ENCODE data around the gene TSPAN4. TPM values are rescaled to one million over a fixed set of nuclear protein-coding genes. Genes with fewer than 3 reads are reported as not detected.

The TSPAN4 gene
- total RNA-seq, 6 donors from 2014 or later, result 91.3 to 181 (median 169) TPM

DNA sequence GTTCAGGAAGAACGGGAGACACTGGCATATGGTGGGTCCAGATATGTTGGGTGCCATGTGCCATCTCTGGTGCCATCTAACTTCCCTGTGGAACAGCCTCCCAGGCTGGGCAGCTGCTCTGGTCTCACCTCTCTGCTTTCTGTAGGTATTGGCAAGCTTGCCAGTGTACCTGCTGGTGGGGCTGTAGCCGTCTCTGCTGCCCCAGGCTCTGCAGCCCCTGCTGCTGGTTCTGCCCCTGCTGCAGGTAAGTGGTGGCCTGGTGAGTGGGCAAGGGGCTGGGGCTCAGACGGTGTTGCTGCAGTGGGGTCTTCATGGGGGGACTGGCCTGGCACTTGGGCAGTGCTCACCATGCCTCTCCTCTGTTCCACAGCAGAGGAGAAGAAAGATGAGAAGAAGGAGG is 30.3 kb upstream of the TSPAN4 start:
- Histone ChIP-seq H3K27me3 (no peaks in the 10 kb centered on the region), H3K4me1 (peaks cover 18 to 33% (median 26%) of the 10 kb centered on the region in 4 donors), H3K36me3 (peaks cover 0 to 44% (median 23%) of the 10 kb centered on the region in 4 donors), H3K9me3 (no peaks in the 10 kb centered on the region), H3K27ac (no peak overlapping the region), H3K4me3 (no peak overlapping the region)
- WGBS, 2 donors, result 82 to 86% methylated on average over 1 to 3 of the region's 3 CpGs
- DNase-seq (peak in 1 of 2 donors; percentile 46), ATAC-seq (ENCODE audit: low FRiP score in 2 of 2) (no peak)
- TF ChIP-seq POLR2A (IDR thresholded peaks at IDR 0.05), result no peak
- no peak for TF ChIP-seq EP300 (IDR thresholded peaks at IDR 0.05)
- TF ChIP-seq CTCF (IDR thresholded peaks at IDR 0.05), result no peak
- TF ChIP-seq POLR2AphosphoS5 (IDR thresholded peaks at IDR 0.05), result no peak

DNA sequence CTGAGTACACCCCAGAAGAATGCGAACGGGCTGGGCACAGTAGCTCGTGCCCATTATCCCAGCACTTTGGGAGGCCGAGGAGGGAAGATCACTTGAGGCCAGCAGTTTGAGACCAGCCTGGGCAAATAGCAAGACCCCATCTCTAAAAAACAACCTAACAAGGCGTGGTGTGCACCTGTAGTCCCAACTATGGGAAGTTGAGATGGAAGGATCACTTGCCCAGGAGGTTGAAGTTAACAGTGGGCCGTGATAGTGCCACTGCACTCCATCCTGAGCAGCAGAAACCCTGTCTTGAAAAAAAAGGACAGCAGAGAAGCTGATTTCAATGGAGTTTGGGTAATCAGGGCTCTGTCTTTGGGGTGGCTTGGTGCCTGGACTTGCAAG is 29.6 kb upstream of the TSPAN4 start:
- Histone ChIP-seq H3K36me3 (peaks cover 0 to 44% (median 23%) of the 10 kb centered on the region in 4 donors), H3K4me3 (no peak overlapping the region), H3K4me1 (peaks cover 18 to 31% (median 24%) of the 10 kb centered on the region in 4 donors), H3K27ac (no peak overlapping the region), H3K27me3 (no peaks in the 10 kb centered on the region), H3K9me3 (no peaks in the 10 kb centered on the region)
- ATAC-seq (ENCODE audit: low FRiP score in 2 of 2), result no peak
- no peak for DNase-seq
- TF ChIP-seq EP300 (IDR thresholded peaks at IDR 0.05) (no peak), POLR2AphosphoS5 (IDR thresholded peaks at IDR 0.05) (no peak), CTCF (IDR thresholded peaks at IDR 0.05) (no peak), POLR2A (IDR thresholded peaks at IDR 0.05) (no peak)
- 88 to 93% methylated on average over 6 of the region's 6 CpGs for WGBS, 2 donors

- WGBS, 2 donors, result 0 to 87% methylated on average over 1 to 9 of the region's 9 CpGs
- Histone ChIP-seq H3K9me3 (no peaks in the 10 kb centered on the region), H3K36me3 (peaks cover 0 to 44% (median 23%) of the 10 kb centered on the region in 4 donors), H3K27me3 (no peaks in the 10 kb centered on the region), H3K4me3 (no peak overlapping the region), H3K4me1 (peaks cover 18 to 31% (median 21%) of the 10 kb centered on the region in 4 donors), H3K27ac (no peak overlapping the region)
- DNase-seq (no peak), ATAC-seq (ENCODE audit: low FRiP score in 2 of 2) (no peak)
- no peak for TF ChIP-seq POLR2A (IDR thresholded peaks at IDR 0.05)
- TF ChIP-seq EP300 (IDR thresholded peaks at IDR 0.05), result no peak
- no peak for TF ChIP-seq POLR2AphosphoS5 (IDR thresholded peaks at IDR 0.05)
- no peak for TF ChIP-seq CTCF (IDR thresholded peaks at IDR 0.05)
These were observed 29.1 kb upstream of the TSPAN4 start for GRCh38 chr11:813456-814096.

DNA sequence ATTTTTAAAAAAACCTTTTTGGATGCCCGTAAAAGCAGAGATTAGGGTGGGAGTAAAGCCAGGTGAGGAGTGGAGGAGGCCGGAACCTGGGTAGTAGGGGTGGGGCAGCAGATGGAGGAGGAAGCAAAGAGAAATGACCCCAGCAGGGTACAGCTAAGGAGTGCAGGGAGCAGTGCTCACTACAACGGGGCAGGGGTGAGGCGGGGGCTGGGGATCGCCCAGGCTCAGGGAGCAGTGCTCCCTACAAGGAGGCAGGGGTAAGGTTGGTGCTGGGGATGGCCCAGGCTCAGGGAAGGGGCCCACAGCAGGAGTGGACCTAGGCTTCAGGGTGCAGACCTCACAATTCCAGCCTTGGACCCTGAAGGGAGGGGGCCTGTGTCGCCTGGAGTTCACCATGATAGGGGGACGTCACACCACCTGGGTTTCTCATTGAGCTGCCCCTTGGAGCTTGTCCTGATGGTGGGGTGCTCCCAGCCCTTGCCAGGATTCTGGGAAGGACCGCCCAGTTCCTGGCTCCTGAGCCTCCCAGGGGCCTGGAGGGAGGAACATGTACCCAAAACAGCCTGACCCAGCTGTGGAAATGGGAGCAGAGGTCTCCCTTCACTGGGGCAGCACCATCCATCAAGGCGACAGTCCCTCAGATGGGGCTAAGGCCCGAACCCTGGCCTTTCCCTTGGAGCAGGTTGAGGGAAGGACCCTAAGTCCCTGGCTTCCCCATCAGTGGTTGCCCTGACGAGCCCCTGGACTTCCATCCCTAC is 26.8 kb upstream of the TSPAN4 start:
- no peaks in the 10 kb centered on the region for H3K9me3 ChIP-seq
- ATAC-seq (ENCODE audit: low FRiP score in 2 of 2) (no peak), DNase-seq (peak in 1 of 2 donors; percentile 62)
- H3K36me3 ChIP-seq, result peaks cover 0 to 44% (median 23%) of the 10 kb centered on the region in 4 donors
- H3K4me1 ChIP-seq, result peaks cover 22 to 31% (median 24%) of the 10 kb centered on the region in 4 donors
- no peak overlapping the region for H3K27ac ChIP-seq
- H3K27me3 ChIP-seq, result no peaks in the 10 kb centered on the region
- WGBS, 2 donors, result 87 to 91% methylated on average over 5 to 8 of the region's 11 CpGs
- H3K4me3 ChIP-seq, result no peak overlapping the region
- no peak for TF ChIP-seq CTCF (IDR thresholded peaks at IDR 0.05)
- no peak for TF ChIP-seq POLR2A (IDR thresholded peaks at IDR 0.05)
- TF ChIP-seq POLR2AphosphoS5 (IDR thresholded peaks at IDR 0.05), result no peak
- TF ChIP-seq EP300 (IDR thresholded peaks at IDR 0.05), result no peak
